Ovary (tissue), 9 donors: ENCODE measurements around the gene ZNF23. TPM values are rescaled to one million over a fixed set of nuclear protein-coding genes. Genes with fewer than 3 reads are reported as not detected.

Experiments
- DNase-seq, 5 donors: peaks; one replicate each; pipeline ENCODE4 v3.0.0-alpha.2; 2019 to 2020
- H3K27ac ChIP-seq, 2 donors: fragments of 200-600 bp; one replicate each; pipeline versions ENCODE4 v1.5.1 to v1.8.0; 2019 to 2022
- H3K27me3 ChIP-seq: fragments of 200-600 bp; one replicate; pipeline ENCODE4 v1.8.0; 2022
- H3K36me3 ChIP-seq: fragments of 200-600 bp; sonication (generic); one replicate; pipeline ENCODE4 v1.5.1; 2019
- H3K4me1 ChIP-seq: one replicate; pipeline ENCODE4 v1.8.1; 2013; ENCODE audit warnings: mild to moderate bottlenecking, moderate library complexity; ENCODE audit not compliant: insufficient read depth
- H3K4me3 ChIP-seq: fragments of 200-600 bp; sonication (generic); one replicate; pipeline ENCODE4 v1.5.1; 2017
- H3K9me3 ChIP-seq, 2 donors: fragments of 200-600 bp in 1 of 2; sonication (generic) in 1 of 2; one replicate each; pipeline versions ENCODE4 v1.5.1 to v1.8.1; 2013 to 2019; ENCODE audit warnings: mild to moderate bottlenecking in 1 of 2, moderate library complexity in 1 of 2
- EP300 ChIP-seq: sonication (generic); formaldehyde crosslinking; IDR thresholded peaks from one replicate; pipeline ENCODE4 v1.6.1; 2017; ENCODE audit warnings: antibody characterized with exemption
- POLR2A ChIP-seq: fragments of 450-650 bp; IDR thresholded peaks from one replicate; pipeline ENCODE4 v1.6.1; 2017; ENCODE audit warnings: antibody characterized with exemption, mild to moderate bottlenecking, moderate library complexity
- WGBS, 3 donors: extraction: QIAGEN DNeasy Blood & Tissue Kit in 1 of 3; methylation state at CpG; one replicate each; pipeline versions ENCODE4 v1.1.5 to v1.1.7; 2013 to 2017; 5-methylcytosine and 5-hydroxymethylcytosine counted together
- intact Hi-C, 4 donors: fragments of 100-400 bp; cut with DNase I; formaldehyde crosslinking; loops; one replicate each; pipeline versions ENCODE4 v1.11.0 to v1.15.1; 2022 to 2023
- polyA plus RNA-seq, 2 donors: library from polyadenylated mRNA; stranded (reverse); fragments of 200-250 nt in 1 of 2; fragments of 350-450 nt in 1 of 2; fragmentation: Illumina TruSeq in 1 of 2; extraction: RNeasy Lipid Tissue Mini Kit (QIAGEN cat#74804) in 1 of 2; gene quantifications; one replicate each; pipeline ENCODE4 v1.2.3, GENCODE V29; 2013 to 2014
- total RNA-seq, 7 donors: library from RNA; depleted of rRNA in 2 of 7; stranded (reverse); fragments of >200 nt in 2 of 7; fragmentation: NEBNext Ultra II Directional in 3 of 7; extraction: Animal tissue kit (Norgen Biotek cat#: 25700) in 3 of 7; gene quantifications; one replicate each; pipeline versions ENCODE4 v1.1.0 to v1.2.4, GENCODE V29; 2016 to 2023
- TF ChIP-seq, protein P1 (sequence below), 3 donors: fragments of 450-650 bp in 2 of 3; fragments of 200-600 bp in 1 of 3; IDR thresholded peaks; one replicate each; pipeline versions ENCODE4 v1.5.1 to v1.8.0; 2016 to 2022; ENCODE audit warnings: antibody characterized with exemption in 3 of 3, mild to moderate bottlenecking in 1 of 3
- donor health status: DM: no; HTN: no; CAD: no; lungs with moderate emphysema.
- donor health status: DM: no; HTN: no; CAD: no.
- donor health status: Bipolar disorder and iron deficiency.
- donor health status: DM: yes; HTN: yes; CAD: no.
- donor health status: DM: no; HTN: no; CAD: no.
- donor health status: DM: yes; HTN: yes; CAD: no.

Gene ZNF23
- total and polyA plus RNA-seq, 9 donors: 5.4 to 10.8 (median 8.9) TPM

DNA sequence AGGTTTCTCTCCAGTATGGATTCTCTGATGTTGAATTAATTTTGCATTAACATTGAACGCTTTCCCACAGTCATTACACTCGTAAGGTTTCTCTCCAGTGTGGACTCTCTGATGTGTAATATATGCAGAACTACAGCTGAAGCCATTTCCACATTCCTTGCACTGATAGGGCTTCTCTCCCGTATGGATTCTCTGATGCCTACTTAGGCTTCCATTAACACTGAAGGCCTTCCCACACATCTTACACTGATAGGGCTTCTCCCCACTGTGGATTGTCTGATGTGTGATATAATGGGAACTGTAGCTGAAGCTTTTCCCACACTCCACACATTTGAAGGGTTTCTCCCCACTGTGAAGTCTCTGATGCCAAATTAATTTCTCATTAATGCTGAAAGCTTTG lies 13.0 kb downstream of the ZNF23 start:
- Histone ChIP-seq H3K4me3 (no peak overlapping the region), H3K27me3 (no peaks in the 10 kb centered on the region), H3K4me1 (no peaks in the 10 kb centered on the region), H3K9me3 (peaks cover 33 to 69% of the 10 kb centered on the region in 2 donors), H3K36me3 (peaks cover 6% of the 10 kb centered on the region), H3K27ac (no peak overlapping the region)
- TF ChIP-seq EP300 (no peak), POLR2A (no peak)
- TF ChIP-seq, protein P1, sequence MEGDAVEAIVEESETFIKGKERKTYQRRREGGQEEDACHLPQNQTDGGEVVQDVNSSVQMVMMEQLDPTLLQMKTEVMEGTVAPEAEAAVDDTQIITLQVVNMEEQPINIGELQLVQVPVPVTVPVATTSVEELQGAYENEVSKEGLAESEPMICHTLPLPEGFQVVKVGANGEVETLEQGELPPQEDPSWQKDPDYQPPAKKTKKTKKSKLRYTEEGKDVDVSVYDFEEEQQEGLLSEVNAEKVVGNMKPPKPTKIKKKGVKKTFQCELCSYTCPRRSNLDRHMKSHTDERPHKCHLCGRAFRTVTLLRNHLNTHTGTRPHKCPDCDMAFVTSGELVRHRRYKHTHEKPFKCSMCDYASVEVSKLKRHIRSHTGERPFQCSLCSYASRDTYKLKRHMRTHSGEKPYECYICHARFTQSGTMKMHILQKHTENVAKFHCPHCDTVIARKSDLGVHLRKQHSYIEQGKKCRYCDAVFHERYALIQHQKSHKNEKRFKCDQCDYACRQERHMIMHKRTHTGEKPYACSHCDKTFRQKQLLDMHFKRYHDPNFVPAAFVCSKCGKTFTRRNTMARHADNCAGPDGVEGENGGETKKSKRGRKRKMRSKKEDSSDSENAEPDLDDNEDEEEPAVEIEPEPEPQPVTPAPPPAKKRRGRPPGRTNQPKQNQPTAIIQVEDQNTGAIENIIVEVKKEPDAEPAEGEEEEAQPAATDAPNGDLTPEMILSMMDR (IDR thresholded peaks at IDR 0.05): no peak
- no peak for DNase-seq
- WGBS, 3 donors: 97 to 100% (median 99%) methylated on average over 3 of the region's 3 CpGs
- intact Hi-C loops: no loop called here

DNA sequence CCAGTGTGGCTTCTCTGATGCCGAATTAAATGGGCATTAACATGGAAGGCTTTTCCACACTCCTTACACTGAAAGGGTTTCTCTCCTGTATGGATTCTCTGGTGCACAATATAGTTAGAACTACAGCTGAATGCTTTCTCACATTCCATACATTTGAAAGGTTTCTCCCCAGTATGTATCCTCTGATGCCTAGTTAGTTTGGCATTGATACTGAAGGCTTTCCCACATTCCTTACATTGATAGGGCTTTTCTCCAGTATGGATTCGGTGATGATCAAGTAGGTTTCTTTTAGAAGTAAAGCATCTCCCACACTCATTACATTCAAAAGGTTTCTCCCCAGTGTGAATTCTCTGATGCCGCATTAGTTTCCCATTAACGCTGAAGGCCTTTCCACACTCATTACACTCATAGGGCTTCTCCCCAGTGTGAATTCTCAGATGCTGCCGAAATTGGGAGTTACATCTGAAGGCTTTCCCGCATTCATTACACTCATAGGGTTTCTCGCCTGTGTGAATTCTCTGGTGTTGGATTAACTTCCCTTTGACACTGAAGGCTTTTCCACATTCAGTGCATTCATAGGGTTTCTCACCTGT lies 13.7 kb downstream of the ZNF23 start:
- DNase-seq: no peak
- Histone ChIP-seq H3K27me3 (no peaks in the 10 kb centered on the region), H3K27ac (no peak overlapping the region), H3K36me3 (peaks cover 6% of the 10 kb centered on the region), H3K9me3 (peaks cover 33 to 67% of the 10 kb centered on the region in 2 donors), H3K4me3 (no peak overlapping the region), H3K4me1 (no peaks in the 10 kb centered on the region)
- 98% methylated on average over 7 of the region's 7 CpGs for WGBS, 3 donors
- intact Hi-C loops: no loop called here
- TF ChIP-seq POLR2A (no peak), EP300 (no peak)
- TF ChIP-seq, protein P1 (IDR thresholded peaks at IDR 0.05): no peak

DNA sequence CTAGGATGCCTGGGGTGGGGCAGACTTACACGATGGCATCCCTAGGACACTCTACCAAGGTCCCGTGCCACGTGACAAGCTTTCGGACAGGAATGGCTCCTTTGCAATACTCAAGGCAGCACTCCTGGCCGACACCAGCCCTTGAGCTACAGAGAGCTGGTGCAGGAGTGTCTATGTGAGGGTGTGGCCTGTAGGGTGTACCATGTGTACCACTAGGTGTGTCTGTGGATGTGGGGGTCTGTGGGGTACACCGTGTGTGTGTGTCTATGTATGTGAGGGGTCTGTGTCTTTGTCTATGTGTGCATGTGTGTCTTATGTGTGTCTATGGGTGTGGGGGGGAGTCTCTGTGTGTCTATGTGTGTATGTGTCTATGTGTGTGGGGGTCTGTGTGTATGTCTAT lies 18.3 kb downstream of the ZNF23 start:
- Histone ChIP-seq H3K36me3 (no peaks in the 10 kb centered on the region), H3K27ac (no peak overlapping the region), H3K4me1 (no peaks in the 10 kb centered on the region), H3K9me3 (peaks cover 17 to 25% of the 10 kb centered on the region in 2 donors), H3K27me3 (no peaks in the 10 kb centered on the region), H3K4me3 (no peak overlapping the region)
- intact Hi-C loops: loop anchor here in 1 of 4 donors (5.0 kb wide), 1 partner anchor 814 kb away; no protein-coding TSS in a partner anchor
- TF ChIP-seq EP300: no peak
- TF ChIP-seq, protein P1 (IDR thresholded peaks at IDR 0.05): no peak
- no peak for TF ChIP-seq POLR2A
- 90 to 93% (median 93%) methylated on average over 6 of the region's 6 CpGs for WGBS, 3 donors
- no peak for DNase-seq

DNA sequence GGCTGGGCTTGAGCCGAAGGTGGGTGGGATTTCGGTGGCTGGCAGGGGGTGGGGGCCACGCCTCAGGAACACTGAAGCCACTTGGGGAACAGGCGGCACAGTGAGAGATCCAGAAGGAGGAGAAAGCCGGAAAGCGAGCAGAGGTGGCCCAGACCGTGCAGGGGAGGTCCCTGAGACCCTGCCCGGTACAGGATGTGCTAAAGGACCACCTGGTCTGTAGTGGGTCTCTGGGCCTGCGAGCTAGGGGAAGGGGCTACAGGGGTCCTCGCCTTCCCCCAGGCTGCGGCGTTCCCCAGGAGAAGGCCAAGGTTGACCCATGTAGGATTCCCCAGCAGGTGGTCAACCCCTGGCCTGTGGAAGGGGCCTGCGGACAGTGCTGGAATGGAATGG lies 20.0 kb downstream of the ZNF23 start, which contains the start of gene TLE7:
TLE7 (minus strand) TSS at position 4 of the 390 bp plus-strand sequence. CDS start 8,730 bp downstream, outside the sequence.
- no peak within 1 kb of the TSS for H3K4me3 ChIP-seq

More for the DNA sequence above, 20.0 kb downstream of the ZNF23 start, which contains the start of gene TLE7:
- Histone ChIP-seq H3K9me3 (peaks cover 8 to 15% of the 10 kb centered on the region in 2 donors), H3K27ac (no peak within 1 kb of the TSS), H3K4me1 (no peaks in the 10 kb centered on the region), H3K27me3 (no peaks in the 10 kb centered on the region), H3K36me3 (no peaks in the 10 kb centered on the region)
- TF ChIP-seq POLR2A (no peak), EP300 (no peak)
- TF ChIP-seq, protein P1 (IDR thresholded peaks at IDR 0.05): no peak
- no peak for DNase-seq
- 80% methylated on average over 13 of the region's 13 CpGs for WGBS, 3 donors
- intact Hi-C loops: loop anchor here in 1 of 4 donors (5.0 kb wide), 1 partner anchor 815 kb away; no protein-coding TSS in a partner anchor
